Testis (tissue), 2 donors: ENCODE results near the gene PRKAR1B.

Experiments
- CTCF ChIP-seq, 3 experiments: fragments of 450-650 bp in 2 of 3; fragments of 200-600 bp in 1 of 3; sonication (generic) in 1 of 3; IDR thresholded peaks; one replicate each; pipeline ENCODE4 v1.5.1; 2016 to 2019; ENCODE audit warnings: antibody characterized with exemption in 3 of 3, mild to moderate bottlenecking in 2 of 3, moderate library complexity in 1 of 3
- POLR2A ChIP-seq: fragments of 450-650 bp; IDR thresholded peaks from one replicate; pipeline ENCODE4 v1.6.1; 2017; ENCODE audit warnings: antibody characterized with exemption, mild to moderate bottlenecking, moderate library complexity

GRCh38 chr7:668958-669357 is 58.1 kb downstream of the PRKAR1B start:
- TF ChIP-seq CTCF (IDR thresholded peaks at IDR 0.05) (no peak), POLR2A (no peak)
